HCT116 (cell line): ENCODE data around the gene CNKSR3. TPM values are rescaled to one million over a fixed set of nuclear protein-coding genes. Genes with fewer than 3 reads are reported as not detected.

ENCODE experiments used
- ATAC-seq: fragments of 200-7000 bp; cut with Tn5 transposase; 2 replicates; pipeline ENCODE4 v1.9.1; 2020; ENCODE audit warnings: mild to moderate bottlenecking, moderate library complexity
- BruUV-seq: library from RNA; stranded (reverse); fragments of 400-500 nt; replicated peaks from 2 replicates; lab custom pipeline; 2021; lab: Mats Ljungman, UMichigan
- CTCF ChIA-PET: fragments of 300-600 bp; sonication (Branson Sonifier 250); formaldehyde crosslinking; loops from one replicate; lab custom pipeline; 2021; ENCODE audit warnings: antibody characterized with exemption; lab: Charles Lee
- POLR2A ChIA-PET: fragments of 300-600, 350-600 bp; sonication (Branson Sonifier 250); formaldehyde crosslinking; loops from one replicate; lab custom pipeline; 2021; ENCODE audit warnings: antibody characterized with exemption; lab: Charles Lee
- RAD21 ChIA-PET, 2 experiments: fragments of 300-600 bp; sonication (Branson Sonifier 250); formaldehyde crosslinking; loops; one replicate each; lab custom pipeline; 2023; ENCODE audit warnings: low total read pairs in 2 of 2; ENCODE audit not compliant: uncharacterized antibody in 2 of 2, unreplicated experiment in 2 of 2, low non-redundant PET in 1 of 2; lab: Charles Lee
- DNase-seq: peaks from one replicate; pipeline ENCODE4 v3.0.0-alpha.2; 2010; ENCODE audit warnings: low read depth, low spot score
- H2AFZ ChIP-seq: fragments of 200-600 bp; shearing (Covaris generic), sonication (generic); 2 replicates; pipeline ENCODE4 v1.6.1; 2017; ENCODE audit warnings: low read depth, mixed run types, mixed read lengths, antibody characterized with exemption, low read length; ENCODE audit not compliant: poor library complexity, severe bottlenecking
- H3K27ac ChIP-seq: 2 replicates; pipeline ENCODE4 v1.5.1; 2012; ENCODE audit warnings: low read depth, low read length
- H3K27me3 ChIP-seq: fragments of 200-600 bp; sonication (generic); 2 replicates; pipeline ENCODE4 v1.6.1; 2016; ENCODE audit warnings: mixed run types, low read length, mixed read lengths; ENCODE audit not compliant: insufficient read depth
- H3K36me3 ChIP-seq, 2 experiments: fragments of 200-500 bp in 1 of 2; fragments of 200-600 bp in 1 of 2; sonication (Bioruptor generic) in 1 of 2; sonication (generic) in 1 of 2; 2 replicates each; pipeline versions ENCODE4 v1.5.1 to v1.6.1; 2014 to 2016; ENCODE audit warnings: low read length in 2 of 2, inconsistent platforms in 1 of 2, mixed read lengths in 1 of 2, mixed run types in 1 of 2; ENCODE audit not compliant: insufficient read depth in 2 of 2, control insufficient read depth in 1 of 2
- H3K4me1 ChIP-seq, 2 experiments: fragments of 200-600 bp in 1 of 2; sonication (generic) in 1 of 2; 2 replicates each; pipeline versions ENCODE4 v1.5.1 to v1.6.1; 2012 to 2017; ENCODE audit warnings: low read length in 2 of 2, inconsistent platforms in 1 of 2, mild to moderate bottlenecking in 1 of 2, mixed read lengths in 1 of 2, mixed run types in 1 of 2, moderate library complexity in 1 of 2; ENCODE audit not compliant: insufficient read depth in 2 of 2, control insufficient read depth in 1 of 2
- H3K4me2 ChIP-seq: fragments of 200-600 bp; sonication (generic); 2 replicates; pipeline ENCODE4 v1.6.1; 2017; ENCODE audit warnings: mixed run types, low read length, mixed read lengths
- H3K4me3 ChIP-seq, 2 experiments: fragments of 200-600 bp in 1 of 2; sonication (generic) in 1 of 2; replicated peaks in 1 of 2; 2 replicates each; pipeline ENCODE4 v1.5.1; 2011 to 2016; ENCODE audit warnings: low read length in 2 of 2, control low read depth in 1 of 2, low read depth in 1 of 2, mild to moderate bottlenecking in 1 of 2, mixed read lengths in 1 of 2, mixed run types in 1 of 2
- H3K79me2 ChIP-seq: fragments of 200-600 bp; sonication (generic); 2 replicates; pipeline ENCODE4 v1.6.1; 2017; ENCODE audit warnings: mild to moderate bottlenecking, mixed run types, low read length, moderate library complexity, mixed read lengths; ENCODE audit not compliant: insufficient read depth
- H3K9ac ChIP-seq: fragments of 200-600 bp; sonication (generic); 2 replicates; pipeline ENCODE4 v1.6.1; 2016; ENCODE audit warnings: low read length, mixed read lengths
- H3K9me2 ChIP-seq: fragments of 200-600 bp; sonication (generic), shearing (Covaris generic); 2 replicates; pipeline ENCODE4 v1.6.1; 2017; ENCODE audit warnings: mixed run types, mild to moderate bottlenecking, moderate library complexity; ENCODE audit not compliant: insufficient read depth
- H3K9me3 ChIP-seq, 2 experiments: fragments of 200-500 bp in 1 of 2; fragments of 200-600 bp in 1 of 2; sonication (Bioruptor generic) in 1 of 2; sonication (generic) in 1 of 2; 2 replicates each; pipeline ENCODE4 v1.6.1; 2014 to 2017; ENCODE audit warnings: low read length in 2 of 2, mixed read lengths in 2 of 2, inconsistent platforms in 1 of 2, low read depth in 1 of 2, mild to moderate bottlenecking in 1 of 2, mixed run types in 1 of 2, moderate library complexity in 1 of 2; ENCODE audit not compliant: control insufficient read depth in 1 of 2, insufficient read depth in 1 of 2
- H4K20me1 ChIP-seq: fragments of 200-600 bp; sonication (generic), shearing (Covaris generic); 2 replicates; pipeline ENCODE4 v1.6.1; 2017; ENCODE audit warnings: mixed run types, mild to moderate bottlenecking, moderate library complexity; ENCODE audit not compliant: insufficient read depth
- ELF1 ChIP-seq: IDR thresholded peaks from 2 replicates; pipeline ENCODE4 v1.6.1; 2012; ENCODE audit warnings: low read depth, borderline replicate concordance
- SIN3A ChIP-seq: IDR thresholded peaks from 2 replicates; pipeline ENCODE4 v1.6.1; 2012; ENCODE audit warnings: low read depth
- SRF ChIP-seq: IDR thresholded peaks from 2 replicates; pipeline ENCODE4 v1.6.1; 2012; ENCODE audit warnings: low read depth
- ZBTB33 ChIP-seq: IDR thresholded peaks from 2 replicates; pipeline ENCODE4 v1.6.1; 2011; ENCODE audit warnings: mild to moderate bottlenecking, low read length, moderate library complexity; ENCODE audit not compliant: insufficient replicate concordance; ENCODE audit errors: extremely low read depth
- intact Hi-C: fragments of 100-400 bp; cut with micrococcal nuclease; formaldehyde crosslinking; loops from 2 replicates; pipeline ENCODE4 v1.10.0; 2022
- total RNA-seq: library from RNA; stranded (reverse); gene quantifications from one replicate; pipeline ENCODE4 v1.2.1, GENCODE V29; 2021; ENCODE audit not compliant: unreplicated experiment

The CNKSR3 gene
- total RNA-seq, 1 experiment from 2014 or later: 15.4 TPM

- peaks cover 5 to 16% of the 10 kb centered on the region in 2 experiments; a peak in 3 of 4 replicates for H3K4me1 ChIP-seq
- H4K20me1 ChIP-seq: no peaks in the 10 kb centered on the region
- no peak overlapping the region for H3K27ac ChIP-seq
- H3K4me2 ChIP-seq: no peak overlapping the region
- ATAC-seq (no peak), DNase-seq (no peak)
- no TSS peak for BruUV-seq
- ChIA-PET POLR2A (no interaction called here), CTCF (no interaction called here), RAD21 (no interaction called here)
- H2AFZ ChIP-seq: no peak overlapping the region
- H3K79me2 ChIP-seq: peaks cover 33% of the 10 kb centered on the region; the same call in 1 of the 2 replicates
- H3K27me3 ChIP-seq: no peaks in the 10 kb centered on the region
- intact Hi-C loops: no loop called here
- H3K36me3 ChIP-seq: no peaks in the 10 kb centered on the region
- no peaks in the 10 kb centered on the region for H3K9me2 ChIP-seq
- TF ChIP-seq SRF: no peak
- H3K9me3 ChIP-seq: no peaks in the 10 kb centered on the region
- H3K9ac ChIP-seq: no peak overlapping the region
- H3K4me3 ChIP-seq: no peak overlapping the region
These were observed 32.3 kb downstream of the CNKSR3 start for GRCh38 chr6:154478021-154478700.

DNA sequence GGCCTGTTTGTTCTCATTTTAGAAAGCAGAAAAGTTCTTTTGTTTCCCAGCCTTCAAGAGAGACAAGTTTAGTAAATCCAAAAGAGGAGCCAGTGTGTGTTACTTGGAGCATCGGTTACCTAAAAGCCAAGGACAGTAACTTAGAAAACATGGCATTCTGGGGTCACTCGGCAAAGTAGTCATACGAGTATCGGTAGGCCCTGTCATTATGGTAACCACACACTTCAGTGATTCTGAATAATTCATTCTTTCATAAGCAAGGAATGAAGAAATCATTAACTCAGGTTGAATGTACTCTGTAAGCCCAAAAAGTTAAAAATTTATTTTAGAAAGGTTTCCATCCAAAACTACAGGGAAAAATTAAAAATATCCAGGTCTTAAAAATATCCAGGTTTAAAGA lies 34.0 kb downstream of the CNKSR3 start:
- peaks cover 5 to 16% of the 10 kb centered on the region in 2 experiments; a peak in 3 of 4 replicates for H3K4me1 ChIP-seq
- no peaks in the 10 kb centered on the region for H3K9me3 ChIP-seq
- no peak overlapping the region for H2AFZ ChIP-seq
- no peaks in the 10 kb centered on the region for H3K27me3 ChIP-seq
- RAD21 ChIA-PET: no interaction called here
- H3K4me3 ChIP-seq: no peak overlapping the region
- H3K27ac ChIP-seq: no peak overlapping the region
- no peaks in the 10 kb centered on the region for H4K20me1 ChIP-seq
- ATAC-seq (no peak), DNase-seq (no peak)
- no peaks in the 10 kb centered on the region for H3K36me3 ChIP-seq
- no peak overlapping the region for H3K9ac ChIP-seq
- no peak overlapping the region for H3K4me2 ChIP-seq
- no peaks in the 10 kb centered on the region for H3K9me2 ChIP-seq
- CTCF ChIA-PET: no interaction called here
- intact Hi-C loops: no loop called here
- BruUV-seq: no TSS peak
- POLR2A ChIA-PET: no interaction called here
- TF ChIP-seq SIN3A: no peak
- no peak for TF ChIP-seq ZBTB33
- TF ChIP-seq ELF1: no peak
- H3K79me2 ChIP-seq: peaks cover 25% of the 10 kb centered on the region; the same call in 1 of the 2 replicates
